ENCODE results near the gene TRIAP1.
"Not testable (repeated sequence)": the region's sequence is repeated elsewhere in the genome, so short reads cannot be mapped to it uniquely, and the experiment has no call there.

The TRIAP1 gene

DNA sequence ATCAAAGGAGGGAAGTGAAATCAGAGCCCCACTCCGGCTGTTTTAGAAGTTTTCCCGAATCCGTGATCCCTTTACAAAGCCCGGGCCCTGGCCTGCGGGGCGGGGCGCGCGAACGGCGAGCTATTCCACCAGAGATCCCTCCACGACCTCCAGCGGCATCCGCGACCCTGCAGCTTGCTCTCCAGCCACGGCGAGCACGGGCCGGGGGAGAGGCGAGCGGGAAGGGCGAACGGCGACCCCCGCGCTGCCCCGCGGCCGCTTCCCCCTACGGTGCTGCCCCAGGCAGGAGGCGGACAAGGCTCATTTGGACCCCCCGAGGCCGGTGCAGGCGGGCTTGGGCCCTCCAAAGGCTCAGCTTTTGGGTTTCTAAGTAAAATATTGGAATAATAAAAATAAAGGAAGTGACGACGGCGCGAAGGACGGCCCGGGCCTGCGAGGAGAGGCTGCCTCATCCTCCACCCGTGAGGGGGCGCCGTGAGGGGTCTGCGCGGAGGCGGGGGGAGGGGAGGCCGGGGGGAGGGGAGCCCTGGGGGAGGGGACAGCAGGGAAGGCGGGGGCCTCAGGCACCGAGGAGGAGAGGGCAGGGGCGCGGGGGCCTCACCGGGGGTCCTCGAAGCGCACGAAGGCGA, 22.8 kb upstream of the TRIAP1 start:
- DNase-seq, result peak in 30 of 51 donors; percentile 19 to 77 (median 58)

- peak in 6 of 51 donors; percentile 6 to 53 (median 31) for DNase-seq
Observed at GRCh38 chr12:120468325-120468820, 22.2 kb upstream of the TRIAP1 start.

GRCh38 chr12:120467439-120467838, 21.3 kb upstream of the TRIAP1 start:
- DNase-seq, result no peak

DNA sequence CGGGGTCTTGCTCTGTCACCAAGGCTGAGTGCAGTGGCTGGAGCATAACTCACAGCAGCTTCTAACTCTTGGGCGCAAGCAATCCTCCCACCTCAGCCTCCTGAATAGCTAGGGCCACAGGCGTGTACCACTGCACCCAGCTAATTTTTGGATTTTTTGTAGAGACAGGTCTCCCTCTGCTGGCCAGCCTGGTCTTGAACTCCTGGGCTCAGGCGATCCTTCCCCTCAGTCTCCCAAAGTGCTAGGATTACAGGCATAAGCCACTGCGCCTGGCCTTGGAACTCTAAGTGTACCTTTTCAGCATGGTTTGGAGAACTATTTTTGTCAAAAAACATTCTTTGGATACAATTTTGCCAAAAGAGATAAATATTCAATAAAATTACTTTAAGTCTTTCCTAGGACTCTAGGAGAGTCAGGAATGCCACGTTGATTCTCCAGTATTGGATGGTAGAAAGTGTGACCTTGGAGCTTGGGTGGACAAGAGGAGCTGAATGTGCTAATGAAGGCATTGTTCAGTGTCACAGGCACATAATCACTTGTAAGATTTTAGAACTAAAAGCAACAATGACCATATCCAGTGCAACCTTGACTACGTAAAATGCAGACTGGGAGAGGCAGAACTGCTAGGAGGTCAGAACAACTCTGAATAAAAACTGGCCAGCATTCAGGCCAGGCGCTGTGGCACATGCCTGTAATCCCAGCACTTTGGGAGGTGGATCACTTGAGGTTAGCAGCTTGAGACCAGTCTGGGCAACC, 20.6 kb upstream of the TRIAP1 start:
- DNase-seq, result peak in 10 of 51 donors; percentile 0 to 31 (median 16)

GRCh38 chr12:120465756-120466155, 19.6 kb upstream of the TRIAP1 start:
- no peak for DNase-seq

GRCh38 chr12:120463712-120464111, 17.5 kb upstream of the TRIAP1 start:
- no peak for DNase-seq

DNA sequence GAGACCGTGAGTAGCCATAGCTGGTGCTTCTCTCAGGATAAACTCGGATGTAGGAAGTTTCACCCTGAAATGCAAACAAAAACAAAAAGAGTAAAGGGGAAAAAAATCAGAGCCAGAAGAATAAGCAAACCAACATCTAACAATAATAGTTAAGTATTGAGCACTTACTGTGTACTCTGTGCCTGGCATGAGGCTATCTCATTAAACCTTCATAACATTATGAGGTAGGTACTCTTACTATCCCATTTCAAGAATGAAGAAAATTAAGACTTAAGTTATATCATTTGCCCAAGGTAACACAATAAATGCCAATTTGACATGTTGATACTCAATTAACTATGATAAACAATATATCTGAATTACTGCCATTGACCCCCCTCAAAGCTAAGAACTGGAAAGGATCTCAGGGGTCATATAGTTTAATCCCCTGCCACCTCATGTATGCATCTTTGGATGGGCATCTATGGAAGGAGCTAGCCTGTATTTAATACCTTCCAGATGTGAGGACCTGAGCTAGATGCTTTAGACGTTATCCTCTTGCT, 16.0 kb upstream of the TRIAP1 start:
- no peak for DNase-seq

DNA sequence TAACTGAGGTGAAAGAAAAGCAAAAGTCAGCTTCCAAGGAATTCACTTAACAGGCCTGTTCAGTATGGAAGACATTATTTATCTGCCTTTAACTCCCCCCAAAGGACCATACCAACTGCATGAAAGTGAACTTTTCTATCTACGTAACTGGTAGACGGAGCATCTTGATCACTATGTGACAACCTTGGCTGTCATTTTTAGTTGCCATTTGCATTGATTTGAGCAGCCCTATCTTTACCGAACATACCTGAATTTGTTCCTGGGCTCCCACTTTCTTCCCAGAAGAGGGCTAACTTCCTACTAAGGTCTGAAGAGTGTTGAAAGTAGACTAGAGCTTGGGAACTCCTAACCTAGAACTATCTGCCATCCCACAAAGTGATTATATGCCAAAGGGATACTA, 14.0 kb upstream of the TRIAP1 start:
- no peak for DNase-seq

GRCh38 chr12:120457133-120457532, 10.9 kb upstream of the TRIAP1 start:
- no peak for DNase-seq

GRCh38 chr12:120455302-120455701, 9.1 kb upstream of the TRIAP1 start:
- no peak for DNase-seq

DNA sequence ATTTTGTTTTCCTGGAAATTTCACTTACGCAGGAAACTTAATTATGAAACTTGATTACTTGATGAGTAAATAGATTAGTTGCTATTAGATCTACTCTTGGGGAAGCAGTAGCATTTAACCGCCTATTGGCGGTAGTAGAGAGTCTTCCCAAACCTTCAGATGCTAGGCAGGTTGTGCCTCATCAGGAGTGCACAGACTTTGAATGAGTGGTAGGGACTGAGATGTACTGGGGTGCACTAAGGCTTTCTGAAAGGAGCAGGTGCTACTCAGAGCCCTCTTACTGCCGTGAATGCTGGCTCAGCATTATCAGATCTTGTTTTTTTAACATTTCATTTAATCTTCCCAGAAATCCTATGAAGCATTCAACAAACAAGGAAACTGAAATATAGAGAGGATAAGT, 7.8 kb upstream of the TRIAP1 start:
- DNase-seq, result no peak

- no peak for DNase-seq
Observed at GRCh38 chr12:120453060-120453750, 7.0 kb upstream of the TRIAP1 start.

GRCh38 chr12:120452524-120452923, 6.3 kb upstream of the TRIAP1 start:
- not testable (repeated sequence) for DNase-seq

DNA sequence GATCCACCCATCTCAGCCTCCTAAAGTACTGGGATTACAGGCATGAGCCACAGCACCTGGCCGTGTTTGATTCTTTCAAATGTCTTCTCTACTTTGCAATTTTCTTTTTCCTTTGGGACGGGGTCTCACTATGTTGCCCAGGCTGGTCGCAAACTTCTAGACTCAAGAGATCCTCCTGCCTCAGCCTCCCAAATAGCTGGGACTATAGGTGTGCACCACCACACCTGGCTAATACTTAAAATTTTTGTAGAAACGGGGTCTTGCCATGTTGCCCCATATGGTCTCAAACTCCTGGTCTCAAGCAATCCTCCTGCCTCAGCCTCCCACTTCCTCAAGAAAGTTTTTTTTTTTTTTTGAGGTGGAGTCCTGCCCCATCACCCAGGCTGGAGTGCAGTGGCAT, 1.8 kb upstream of the TRIAP1 start:
- no peak for DNase-seq

DNA sequence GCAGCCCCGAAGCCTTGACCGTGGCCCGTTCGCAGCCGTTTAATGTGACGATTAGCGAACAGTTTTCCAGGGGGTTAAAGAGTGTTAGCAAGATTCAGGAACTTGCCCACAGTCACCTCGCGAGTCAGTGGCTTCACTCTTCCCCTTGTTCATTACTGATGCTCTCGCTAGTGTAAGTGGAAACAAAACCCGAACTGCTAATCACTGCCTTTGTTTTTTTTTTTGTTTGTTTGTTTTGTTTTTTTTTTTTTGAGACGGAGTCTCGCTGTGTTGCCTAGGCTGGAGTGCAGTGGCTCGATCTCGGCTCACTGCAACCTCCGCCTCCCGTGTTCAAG, 627 bp upstream of the TRIAP1 start:
- DNase-seq, result not testable (repeated sequence)

DNA sequence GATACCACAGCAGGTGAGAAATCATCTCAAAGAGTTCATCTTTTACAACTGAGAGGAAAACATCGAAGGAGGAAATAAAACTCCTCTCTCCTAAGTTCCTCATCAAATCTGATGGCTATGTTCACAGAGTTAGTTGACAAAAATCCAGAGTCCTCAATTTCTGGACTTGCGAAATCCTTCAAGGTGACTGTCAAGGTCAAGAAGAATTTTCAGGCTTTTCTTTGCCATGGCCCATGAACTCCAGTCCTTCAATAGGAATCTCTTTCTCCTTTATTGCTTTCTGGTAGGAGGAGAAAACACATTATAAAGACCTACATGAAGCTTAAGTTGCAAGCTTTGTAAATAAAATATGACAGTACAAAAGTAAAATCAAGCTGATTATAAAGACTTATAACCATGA, 1.5 kb downstream of the TRIAP1 start:
- DNase-seq, result no peak

DNA sequence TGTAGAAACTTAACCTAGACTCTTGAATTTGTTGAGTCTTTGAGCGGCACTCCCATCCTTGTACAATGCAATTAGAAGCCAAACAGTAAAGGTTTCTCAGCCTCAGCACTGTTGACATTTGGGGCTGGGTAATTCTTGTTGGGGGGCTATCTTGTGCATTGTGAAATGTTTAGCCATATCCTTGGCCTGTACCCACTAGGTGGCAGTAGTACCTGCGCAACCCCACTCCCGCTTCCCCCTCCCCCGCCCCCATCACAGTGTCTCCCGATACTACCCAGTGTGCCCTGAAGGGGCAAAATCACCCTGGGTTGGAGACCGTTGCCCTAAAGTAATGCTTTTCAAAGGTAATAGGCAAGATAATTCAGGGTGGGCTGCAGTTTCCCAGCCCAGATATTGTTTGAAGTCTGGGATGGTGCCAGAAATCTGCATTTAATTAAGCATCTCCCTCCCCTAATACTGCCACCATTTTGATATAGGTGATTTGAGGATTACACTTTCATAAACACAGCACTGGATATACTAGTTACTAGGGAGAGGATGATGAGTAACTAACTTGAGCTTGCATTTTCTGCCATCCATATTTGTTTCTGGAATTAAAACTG, 6.4 kb downstream of the TRIAP1 start:
- peak in 33 of 51 donors; percentile 0 to 57 (median 10) for DNase-seq

DNA sequence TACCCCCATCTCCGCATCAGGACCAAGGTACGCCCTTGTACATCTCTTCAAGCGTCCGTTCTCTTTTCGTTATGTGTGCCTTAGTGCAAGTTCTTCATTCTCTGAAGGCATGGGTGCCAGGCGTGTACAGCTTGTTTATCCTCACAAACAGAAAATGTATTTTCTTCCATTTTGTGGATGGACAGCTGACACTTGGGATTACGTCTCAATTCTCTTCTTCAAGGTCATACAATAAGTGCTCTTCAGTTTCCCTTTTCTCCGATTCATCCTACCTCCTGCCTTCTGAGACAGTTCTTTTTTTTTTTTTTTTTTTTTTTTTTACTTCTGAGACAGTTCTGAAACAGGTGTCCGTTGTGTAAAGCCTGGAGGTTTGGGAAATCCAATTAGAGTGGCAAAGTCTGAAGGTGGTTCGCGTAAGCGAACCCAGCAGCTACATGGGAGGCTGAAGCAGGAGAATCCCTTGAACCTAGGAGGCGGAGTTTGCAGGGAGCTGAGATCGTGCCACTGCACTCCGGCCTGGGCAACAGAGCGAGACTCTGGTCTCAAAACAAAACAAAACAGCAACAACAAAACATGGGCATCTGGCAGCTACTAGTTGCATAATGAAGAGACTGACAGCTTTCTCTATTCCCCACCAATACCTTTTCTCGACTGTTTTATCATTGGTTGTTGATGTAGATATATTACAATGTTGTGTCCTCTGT, 7.5 kb downstream of the TRIAP1 start:
- DNase-seq, result no peak

DNA sequence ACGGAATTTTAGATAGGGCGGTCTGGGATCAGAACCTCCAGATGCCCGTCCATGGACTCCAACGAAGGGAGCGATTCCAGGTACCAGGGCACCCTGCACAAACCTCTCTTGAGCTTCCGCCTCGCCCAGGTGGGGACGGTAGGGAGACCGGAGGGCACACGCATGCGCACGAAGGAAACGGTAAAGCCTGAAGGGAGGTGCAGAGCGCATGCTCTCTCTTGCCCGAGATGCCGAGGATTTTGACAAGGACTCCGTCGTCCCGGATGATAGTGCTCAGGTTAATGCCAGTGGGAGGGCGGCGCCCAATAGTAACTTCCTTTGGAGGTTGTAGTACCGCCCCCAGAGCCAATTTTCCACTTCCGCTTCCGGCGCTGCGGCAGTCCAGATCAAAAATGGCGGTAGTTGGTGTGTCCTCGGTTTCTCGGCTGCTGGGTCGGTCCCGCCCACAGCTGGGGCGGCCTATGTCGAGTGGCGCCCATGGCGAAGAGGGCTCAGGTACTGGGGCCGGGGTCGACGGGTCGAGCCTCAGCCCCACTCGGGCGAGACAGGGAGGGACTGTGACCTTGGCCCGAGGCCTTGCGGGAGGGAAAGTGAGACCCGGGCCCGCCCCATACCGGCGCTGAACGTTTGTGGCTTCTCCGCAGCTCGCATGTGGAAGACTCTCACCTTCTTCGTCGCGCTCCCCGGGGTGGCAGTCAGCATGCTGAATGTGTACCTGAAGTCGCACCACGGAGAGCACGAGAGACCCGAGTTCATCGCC, 8.3 kb downstream of the TRIAP1 start, which contains the start of gene COX6A1:
Gene COX6A1, plus strand, starts transcription at position 379 of the 760 bp plus-strand sequence. Its CDS starts 14 bp downstream, at position 393.
- DNase-seq, result peak; percentile 47 to 96 (median 88)
